CD4-positive, alpha-beta T cell treated with Interleukin-10 for 1 hour (primary cell): ENCODE measurements around the gene SUV39H2.
A peak's percentile ranks its signal among the peaks of the same experiment; 100 is the strongest.
"Not testable (repeated sequence)": the region's sequence is repeated elsewhere in the genome, so short reads cannot be mapped to it uniquely, and the experiment has no call there.

Experiments
- DNase-seq: peaks from one replicate; pipeline ENCODE4 v3.0.0-alpha.2; 2020

The SUV39H2 gene

DNA sequence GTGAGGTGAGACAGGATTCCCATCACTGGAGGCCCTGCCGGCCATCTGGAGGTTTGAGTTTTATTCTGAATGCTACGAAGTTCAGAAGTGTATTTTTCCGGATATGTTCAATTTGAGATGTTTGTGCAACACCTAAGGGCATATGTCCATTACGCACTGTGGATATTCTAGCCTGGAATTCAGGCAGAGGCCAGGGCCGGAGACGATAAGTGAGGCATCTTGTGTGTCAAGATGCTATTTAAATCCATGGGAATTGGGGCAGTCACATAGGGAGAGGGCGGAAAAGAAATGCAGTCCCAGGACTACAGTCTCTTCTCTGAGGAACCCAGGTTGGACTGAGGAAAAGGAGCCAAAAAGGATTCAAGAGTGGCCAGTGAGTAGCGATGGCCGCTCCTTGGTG is 1.9 kb upstream of the SUV39H2 start:
- DNase-seq, result no peak

DNA sequence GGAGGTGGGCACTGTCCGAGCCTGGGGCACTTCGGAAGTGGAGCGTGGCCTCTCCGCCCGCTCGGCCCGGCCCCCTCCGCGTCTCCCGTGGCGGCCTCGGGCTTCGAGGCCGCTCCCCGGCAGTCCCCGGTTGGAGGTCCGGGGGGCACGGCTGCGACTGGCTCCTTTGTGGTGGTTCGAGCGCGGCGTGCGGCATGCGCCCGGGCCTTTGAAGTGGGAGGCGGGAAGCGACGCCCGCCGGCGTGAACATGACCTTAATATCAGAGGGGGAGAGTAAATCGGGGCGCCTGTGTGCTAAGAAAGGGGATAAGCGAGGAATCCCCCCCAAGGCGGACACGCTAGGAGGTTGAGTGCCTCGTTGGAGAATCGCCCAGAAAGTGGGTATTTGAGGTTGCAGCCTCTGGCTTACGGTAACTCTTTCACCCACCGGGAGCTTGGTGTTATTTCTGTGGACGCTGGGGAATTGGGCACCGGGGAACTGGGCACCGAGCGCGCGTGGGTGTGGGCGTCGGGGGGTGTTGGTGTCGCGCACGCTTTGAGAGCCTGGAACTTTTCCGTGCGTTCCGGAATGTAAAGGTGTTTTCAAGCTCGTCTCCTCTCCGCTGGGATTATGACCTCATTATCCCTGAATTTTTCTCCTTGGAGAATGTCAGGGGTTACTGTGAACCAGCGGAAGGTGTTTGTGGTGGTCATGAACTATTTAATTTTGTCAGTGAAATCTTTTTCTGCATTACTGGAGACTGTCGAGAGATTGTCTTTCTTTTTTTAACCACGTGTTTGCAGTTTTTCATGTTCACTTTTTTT is 660 bp downstream of the SUV39H2 start:
- DNase-seq, result peak; percentile 46

DNA sequence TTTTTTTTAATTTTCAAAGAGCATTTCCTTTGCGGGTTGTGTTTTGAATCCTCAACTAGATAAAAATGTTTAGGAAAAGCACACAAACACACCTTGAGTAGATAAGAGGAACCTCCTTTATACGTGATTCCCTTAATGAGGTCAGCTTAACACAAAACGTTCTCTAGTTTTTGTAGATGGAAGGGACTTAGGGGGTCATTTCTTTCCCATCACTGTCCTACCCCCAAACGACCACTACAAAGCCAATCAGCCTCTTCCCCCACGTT is 1.2 kb downstream of the SUV39H2 start:
- no peak for DNase-seq

DNA sequence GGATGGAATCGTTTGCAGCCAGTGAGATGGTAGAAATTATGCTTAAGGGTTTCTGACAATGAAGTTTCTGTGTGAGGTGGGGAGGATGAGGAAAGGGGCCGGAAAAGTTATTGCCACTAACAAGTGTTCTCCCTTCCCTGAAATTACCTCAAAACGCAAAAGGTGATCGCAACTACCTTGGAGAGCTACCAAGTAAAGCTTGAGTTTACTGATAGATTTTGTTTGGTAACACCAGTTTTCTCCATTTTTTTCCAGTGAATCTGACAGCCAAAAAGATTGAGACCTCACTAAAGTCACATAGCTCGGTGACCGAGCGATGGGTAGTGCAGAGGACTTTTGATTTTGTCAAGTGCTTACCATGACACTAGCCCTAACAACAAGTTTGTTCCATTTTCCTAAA is 1.6 kb downstream of the SUV39H2 start:
- DNase-seq, result no peak

DNA sequence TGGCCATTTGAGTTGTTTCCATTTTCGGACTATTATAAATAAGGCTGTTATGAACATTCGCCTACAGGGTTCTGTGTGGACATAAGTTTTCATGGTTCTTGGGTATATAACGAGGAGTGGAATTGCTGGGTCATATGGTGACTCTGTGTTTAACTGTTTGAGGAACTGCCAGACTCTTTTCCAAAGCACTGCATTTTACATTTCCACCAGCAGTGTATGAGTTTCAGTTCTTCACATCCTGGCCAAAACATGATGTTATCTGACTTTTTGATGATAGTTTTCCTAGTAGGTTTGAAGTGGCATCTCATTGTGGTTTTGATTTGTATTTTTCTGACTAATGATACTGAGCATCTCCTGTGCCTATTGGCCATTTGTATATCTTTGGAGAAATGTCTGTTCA is 5.4 kb downstream of the SUV39H2 start:
- DNase-seq, result no peak

DNA sequence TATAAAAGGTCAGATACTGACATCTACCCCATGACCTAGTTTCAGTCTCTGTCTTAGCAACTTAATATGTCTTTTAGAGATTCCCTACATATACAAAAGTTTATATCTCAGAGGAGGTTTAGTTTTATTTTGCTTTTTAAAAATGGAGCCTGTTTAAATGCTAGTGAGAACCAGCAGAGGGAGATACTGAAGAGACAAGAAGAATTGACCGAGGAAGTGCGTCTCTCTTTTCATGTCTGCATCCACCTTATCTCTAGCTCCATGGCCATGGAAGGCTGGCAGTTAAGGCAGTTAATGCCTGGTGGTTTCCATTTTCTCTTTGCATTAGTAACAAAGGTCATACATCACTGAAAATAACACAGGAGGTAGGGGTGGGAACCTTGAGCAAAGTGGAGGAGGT is 10.7 kb downstream of the SUV39H2 start:
- DNase-seq, result peak; percentile 18

DNA sequence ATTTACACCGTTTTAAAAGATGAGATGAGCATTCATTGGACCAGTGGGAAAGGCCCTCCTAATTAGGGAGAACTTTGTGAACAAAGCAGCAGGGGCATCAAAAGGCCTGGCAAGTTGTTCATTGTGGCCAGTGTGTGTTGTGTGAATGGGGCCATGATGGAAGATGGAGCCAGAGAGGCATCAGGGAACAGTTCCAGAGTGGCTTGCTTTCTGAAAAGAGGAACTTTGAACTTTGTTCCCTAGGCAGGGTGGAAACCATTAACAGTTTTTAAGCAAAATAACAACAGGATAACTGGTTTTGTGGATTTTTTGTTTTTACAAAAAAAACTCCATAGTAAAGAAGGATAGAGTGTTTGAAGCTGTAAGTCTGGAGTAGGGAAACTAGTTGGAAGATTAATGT is 12.5 kb downstream of the SUV39H2 start:
- DNase-seq, result no peak

DNA sequence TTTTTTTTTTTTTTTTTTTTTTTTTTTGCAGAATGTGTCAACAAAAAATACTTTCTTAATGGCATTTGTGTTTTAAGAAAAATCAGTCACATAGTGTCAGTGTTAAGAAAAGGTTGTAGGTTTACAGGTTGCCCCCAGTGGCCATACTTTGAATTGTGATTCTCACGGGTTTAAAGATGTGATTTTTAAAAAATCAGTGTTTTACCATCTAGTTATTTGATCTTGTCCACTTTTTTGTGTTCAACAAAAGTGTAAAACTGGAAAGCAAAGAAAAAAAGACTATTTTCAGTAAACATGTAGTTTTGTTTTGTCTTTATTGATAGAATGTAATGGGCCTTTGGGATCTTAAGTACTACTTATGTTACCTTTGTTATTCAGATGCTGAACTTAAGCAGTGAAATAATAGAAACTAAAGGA is 25.7 kb downstream of the SUV39H2 start:
- peak; percentile 41 for DNase-seq

DNA sequence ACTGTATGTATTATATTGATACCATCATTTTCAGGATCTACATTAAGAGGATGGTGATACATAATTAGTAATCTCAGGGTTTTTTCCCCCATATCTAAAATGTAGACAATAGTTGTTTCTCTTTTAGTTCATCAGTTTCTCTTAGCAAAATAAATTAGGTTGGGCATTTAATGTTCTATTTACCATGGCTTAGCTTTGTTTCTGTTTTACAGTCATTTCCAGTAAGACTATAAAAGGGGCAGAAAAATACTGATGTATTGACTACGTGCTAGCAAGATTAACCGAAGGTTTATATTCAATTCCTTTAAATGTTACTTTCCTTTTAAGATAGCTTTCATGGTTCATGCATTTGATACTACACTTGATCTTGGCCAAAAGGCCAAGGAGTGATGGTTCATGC is 26.2 kb downstream of the SUV39H2 start:
- no peak for DNase-seq

DNA sequence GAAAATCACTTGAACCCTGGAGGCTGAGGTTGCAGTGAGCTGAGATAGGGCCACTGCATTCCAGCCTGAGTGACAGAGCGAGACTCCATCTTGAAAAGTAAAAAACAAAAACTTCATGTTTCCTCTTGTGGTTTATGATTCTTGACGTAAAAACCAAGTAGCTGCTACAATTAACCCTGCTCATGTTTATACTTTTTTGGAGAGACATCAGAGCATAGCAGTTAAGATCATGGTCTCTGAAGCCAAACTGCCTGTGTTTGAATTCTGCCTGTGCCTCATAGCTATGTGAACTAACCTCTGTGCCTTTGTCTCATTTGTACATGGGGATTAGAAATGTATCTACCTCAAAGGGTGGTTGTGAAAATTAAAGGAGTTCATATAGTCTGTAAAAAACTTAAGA is 27.2 kb downstream of the SUV39H2 start:
- no peak for DNase-seq

DNA sequence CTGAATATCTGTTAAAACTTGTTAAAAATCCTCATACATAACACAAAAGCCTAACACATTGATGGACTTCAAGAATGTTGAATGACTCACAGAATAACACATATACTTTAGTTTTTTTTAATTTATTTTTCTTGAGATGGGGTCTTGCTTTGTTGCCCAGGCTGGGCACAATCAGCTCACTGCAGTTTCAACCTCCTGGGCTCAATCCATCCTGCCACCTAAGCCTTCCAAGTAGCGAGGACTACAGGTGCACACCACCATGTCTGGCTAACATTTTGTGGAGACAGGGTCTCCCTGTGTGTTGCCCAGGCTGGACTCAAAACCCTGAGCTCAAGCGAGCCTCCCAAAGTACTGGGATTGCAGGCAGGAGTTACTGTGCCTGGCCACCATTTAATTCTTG is 28.1 kb downstream of the SUV39H2 start:
- DNase-seq, result no peak

DNA sequence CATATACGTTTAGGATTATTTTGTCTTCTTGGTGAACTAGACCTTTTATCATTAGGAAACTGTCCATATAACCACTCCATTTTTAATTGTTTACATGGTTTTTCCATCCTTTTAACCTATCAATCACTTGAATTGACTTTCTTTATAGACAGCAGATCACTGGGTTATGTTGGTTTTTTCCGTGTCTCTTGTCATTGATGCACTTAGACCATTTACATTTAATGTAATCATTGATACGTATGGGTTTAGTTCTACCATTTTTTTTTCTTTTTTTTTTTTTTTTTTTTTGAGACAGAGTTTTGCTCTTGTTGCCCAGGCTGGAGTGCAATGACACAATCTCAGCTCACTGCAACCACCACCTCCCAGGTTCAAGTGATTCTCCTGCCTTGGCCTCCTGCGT is 28.9 kb downstream of the SUV39H2 start:
- DNase-seq, result not testable (repeated sequence)

DNA sequence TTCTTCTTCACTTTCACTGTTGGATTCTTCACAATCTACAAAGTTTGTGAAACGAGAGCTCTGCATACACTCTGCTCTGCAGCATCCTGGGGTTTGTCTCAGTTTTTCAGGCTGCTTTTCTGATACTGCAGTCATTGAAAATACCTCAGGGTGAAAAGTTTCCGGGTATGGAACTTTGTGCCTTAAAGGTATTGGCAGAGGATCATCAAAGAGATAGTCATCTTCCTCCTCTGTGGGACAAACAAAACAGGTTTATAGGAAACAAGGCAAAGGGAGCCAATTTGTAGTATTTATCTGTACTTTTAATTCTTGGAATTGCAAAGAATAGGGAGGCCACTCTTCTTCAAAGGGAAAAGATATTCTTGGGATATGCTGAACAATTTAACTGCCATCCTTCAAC is 30.4 kb downstream of the SUV39H2 start:
- no peak for DNase-seq

DNA sequence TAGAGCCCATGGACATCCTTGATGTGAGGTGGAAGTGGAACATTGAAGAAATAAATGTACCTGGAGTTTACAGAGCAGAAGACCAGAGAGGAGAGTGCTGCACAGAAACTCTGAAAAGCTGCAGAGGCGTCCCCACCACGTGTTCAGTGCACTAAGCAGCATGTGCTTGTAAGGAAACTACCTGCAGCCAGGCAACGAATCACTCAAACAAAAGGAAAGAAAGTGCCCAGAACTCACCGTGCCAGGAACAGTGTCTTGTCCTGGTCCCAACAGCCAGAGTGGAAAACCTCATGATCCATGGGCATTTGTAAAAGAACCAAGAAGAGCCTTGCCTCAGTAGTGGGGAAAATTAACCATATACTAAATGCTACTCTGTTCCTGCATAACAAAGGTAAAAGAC is 32.3 kb downstream of the SUV39H2 start:
- no peak for DNase-seq

DNA sequence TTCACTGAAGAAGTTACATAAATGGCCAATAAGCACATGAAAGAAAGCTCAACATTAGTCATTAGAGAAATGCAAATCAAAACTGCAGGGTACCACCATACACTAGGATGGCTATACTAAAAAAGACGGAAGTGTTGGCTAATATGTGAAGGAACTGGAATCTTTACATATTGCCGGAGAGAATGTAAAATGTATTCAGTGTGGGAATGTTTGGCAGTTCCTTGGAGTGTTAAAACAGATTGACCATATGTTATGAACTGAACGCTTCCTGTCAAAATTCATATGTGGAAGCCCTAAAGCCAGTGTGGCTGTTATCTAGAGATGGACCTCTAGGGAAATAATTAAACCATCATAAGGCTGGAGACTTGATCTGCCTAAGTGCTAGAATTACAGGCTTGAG is 33.1 kb downstream of the SUV39H2 start:
- no peak for DNase-seq

DNA sequence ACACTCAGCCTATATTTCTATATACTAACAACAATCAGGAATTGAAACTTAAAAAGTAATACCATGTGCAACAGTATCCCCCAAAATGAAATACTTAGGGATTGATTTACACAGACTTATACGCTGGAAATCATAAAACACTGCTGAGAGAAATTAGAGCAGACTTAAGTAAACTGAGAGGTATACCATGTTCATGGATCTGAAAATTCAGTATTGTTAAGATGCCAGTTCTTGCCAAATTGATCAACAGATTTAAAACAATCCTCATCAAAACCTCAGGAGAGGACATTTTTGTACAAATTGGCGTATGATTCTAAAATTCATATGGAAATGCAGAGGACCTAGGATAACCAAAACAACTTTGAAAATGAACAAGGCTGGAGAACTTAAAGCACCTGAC is 37.9 kb downstream of the SUV39H2 start:
- no peak for DNase-seq

DNA sequence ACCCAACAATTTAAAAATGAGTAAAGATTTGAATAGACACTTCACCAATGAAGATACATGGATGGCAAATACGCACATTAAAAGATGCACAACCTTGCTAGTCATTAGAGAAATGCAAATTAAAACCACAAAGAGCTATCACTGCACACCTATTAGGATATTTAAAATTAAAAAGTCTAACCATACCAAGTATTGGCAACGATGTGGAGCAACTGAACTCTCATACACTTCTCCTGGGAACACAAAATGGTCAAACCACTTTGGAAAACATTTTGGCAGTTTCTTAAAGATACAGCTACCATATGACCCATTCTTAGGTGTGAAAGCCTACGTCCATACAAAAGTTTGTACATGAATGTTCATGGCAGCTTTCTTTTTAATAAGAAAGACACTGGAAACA is 39.2 kb downstream of the SUV39H2 start:
- no peak for DNase-seq

DNA sequence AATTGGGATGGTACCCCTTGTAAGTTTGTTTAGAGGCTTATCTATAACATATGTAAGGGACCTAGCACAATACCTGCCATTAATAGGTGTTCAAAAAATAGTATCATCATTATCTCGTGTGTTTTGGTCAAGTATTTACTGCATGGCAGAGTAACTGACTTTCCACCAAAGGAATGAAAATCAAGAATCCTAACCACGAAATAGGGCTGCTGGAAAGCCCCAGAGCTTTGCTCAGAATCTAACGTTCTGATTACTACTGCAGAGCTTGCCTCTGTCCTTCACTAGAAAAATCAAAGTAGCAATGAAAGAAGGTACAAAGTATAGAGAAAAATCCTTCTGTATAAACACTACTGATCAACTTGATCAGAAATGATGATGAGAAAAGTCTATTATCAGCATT is 40.3 kb downstream of the SUV39H2 start:
- no peak for DNase-seq

DNA sequence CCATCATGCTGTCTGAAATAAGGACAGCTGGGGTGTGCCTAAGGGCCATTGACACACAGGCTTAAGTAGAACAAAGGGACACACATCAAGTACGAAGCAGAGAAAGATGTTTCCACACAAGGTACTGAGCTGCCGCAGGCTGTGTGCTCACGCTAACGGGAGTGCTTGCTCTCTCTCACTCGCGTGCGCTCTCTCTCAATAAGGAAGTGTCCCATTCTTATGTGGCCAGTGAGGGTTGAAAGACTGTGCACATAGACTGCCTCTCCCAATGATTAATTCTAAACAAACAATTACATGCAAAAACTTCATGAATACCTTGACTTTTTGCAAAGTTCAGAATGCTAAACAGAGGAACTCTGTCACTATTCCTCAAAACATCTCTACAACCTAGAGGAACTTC is 45.3 kb downstream of the SUV39H2 start:
- no peak for DNase-seq

DNA sequence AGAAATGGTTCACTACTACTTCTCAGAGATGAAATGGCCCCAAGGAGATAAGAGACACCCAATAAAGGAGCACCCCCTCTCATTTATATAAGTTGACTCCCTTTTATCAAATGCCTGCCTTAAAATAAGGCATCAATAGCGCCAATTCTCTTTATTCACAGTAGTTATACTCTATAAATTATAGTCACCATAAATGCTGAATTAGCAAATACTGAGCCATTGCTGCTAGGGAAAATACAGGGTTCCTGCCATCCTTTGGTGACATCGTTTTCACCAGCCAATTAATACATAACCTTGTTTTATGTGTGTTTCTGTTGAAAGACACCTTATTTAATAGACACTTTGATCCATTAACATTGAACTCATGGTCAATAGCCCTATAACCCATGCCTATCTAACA is 46.6 kb downstream of the SUV39H2 start:
- DNase-seq, result no peak

DNA sequence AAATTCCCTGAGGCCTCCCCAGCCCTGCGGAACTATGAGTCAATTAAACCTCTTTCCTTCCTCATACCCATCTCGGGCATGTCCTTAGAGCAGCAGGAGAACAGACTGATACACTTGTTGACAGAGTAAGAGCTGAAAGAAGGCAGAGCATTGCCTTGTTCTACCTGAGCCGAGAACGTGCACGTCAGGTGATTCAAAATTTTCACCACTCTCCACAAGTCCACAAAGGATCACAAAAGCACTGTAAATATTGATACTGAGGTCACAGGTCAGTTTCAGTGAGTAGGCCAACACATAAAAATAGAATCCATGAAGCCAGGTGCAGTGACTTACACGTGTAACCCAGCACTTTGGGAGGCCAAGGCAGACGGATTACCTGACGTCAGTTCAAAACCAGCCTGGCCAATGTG is 47.4 kb downstream of the SUV39H2 start:
- DNase-seq, result no peak

DNA sequence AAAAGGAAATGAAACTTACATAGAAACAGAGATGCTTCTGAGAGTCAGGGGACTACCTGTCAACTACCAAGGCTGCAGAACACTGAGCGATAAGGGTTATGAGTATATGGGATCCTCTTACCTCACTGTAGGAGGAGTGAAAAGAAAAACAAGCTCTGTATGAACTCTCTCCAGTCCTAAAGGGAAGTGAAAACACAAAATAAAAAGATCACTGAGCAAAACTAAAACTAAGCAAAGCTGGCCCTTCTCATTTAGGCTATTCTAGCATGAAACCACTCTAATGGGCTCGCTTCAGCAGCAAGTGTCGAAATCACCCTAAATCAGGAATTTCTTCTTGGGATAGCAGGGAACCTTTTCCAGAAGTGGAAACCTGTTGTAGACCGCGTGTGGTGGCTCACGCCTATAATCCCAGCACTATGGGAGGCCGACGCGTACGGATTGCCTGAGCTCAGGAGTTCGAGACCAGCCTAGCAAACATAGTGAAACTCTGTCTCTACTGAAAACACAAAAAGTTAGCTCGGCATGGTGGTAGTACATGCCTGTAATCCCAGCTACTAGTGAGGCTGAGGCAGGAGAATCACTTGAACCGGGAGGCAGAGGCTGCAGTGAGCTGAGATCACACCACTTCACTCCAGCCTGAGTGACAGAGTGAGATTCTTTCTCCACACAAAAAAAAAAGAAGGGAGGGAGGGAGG is 48.2 kb downstream of the SUV39H2 start:
- DNase-seq, result no peak

DNA sequence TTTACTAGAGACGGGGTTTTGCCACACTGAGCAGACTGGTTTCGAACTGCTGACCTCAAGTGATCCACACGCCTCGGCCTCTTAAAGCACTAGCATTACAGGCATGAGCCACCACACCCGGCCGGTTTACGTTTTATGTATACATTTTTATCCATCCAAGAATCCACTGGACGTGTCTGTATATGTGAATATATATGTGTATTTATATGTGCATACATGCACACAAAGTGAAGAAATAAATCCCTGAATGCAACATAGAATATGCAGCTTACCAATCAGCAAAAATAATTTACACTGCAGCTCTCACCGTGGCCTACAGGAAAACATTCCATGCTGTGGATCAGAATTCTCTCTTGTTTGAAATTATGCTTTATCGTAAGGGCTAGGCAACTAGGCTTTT is 51.9 kb downstream of the SUV39H2 start:
- DNase-seq, result no peak

DNA sequence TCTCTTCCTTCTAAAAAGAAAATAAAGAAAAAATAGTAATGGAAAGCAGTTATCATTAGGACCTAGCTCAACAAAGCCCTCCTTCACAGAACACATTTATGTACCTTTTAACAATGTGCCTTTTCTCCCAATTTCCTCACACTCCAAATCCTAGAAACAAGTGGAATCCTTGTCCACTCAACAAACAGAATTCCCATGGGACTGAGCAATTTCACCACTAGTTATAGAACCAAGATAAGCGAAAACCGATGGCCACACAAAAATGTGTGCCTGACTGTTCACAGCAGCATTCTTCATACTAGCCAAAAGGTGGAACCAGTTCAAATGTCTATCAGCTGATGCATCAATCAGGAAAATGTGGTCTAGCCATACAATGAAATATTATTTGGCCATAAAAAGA is 57.9 kb downstream of the SUV39H2 start:
- no peak for DNase-seq

DNA sequence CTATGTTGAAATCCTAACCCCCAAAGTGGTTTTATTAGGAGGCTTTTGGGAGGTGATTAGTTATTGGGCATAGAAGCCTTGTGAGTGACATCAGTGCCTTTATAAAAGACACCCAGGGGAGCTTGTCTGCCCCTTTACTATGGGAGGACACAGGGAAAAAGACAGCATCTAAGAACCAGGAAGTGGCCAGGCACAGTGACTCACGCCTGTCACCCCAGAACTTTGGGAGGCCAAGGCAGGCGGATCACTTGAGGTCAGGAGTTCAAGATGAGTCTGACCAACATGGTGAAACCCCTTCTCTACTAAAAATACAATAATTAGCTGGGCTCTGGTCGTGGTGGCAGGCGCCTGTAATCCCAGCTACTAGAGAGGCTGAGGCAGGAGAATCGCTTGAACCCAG is 60.3 kb downstream of the SUV39H2 start:
- DNase-seq, result not testable (repeated sequence)
